GM12892 (cell line): ENCODE data around the gene DRAXIN.

Experiments
- POLR2A ChIP-seq: IDR thresholded peaks from 2 replicates; pipeline ENCODE4 v1.6.1; 2011; ENCODE audit warnings: low read depth, low read length, control low read depth
- POLR2AphosphoS5 ChIP-seq: IDR thresholded peaks from 2 replicates; pipeline ENCODE4 v1.6.1; 2011; ENCODE audit warnings: low read depth, low read length, control low read depth

DNA sequence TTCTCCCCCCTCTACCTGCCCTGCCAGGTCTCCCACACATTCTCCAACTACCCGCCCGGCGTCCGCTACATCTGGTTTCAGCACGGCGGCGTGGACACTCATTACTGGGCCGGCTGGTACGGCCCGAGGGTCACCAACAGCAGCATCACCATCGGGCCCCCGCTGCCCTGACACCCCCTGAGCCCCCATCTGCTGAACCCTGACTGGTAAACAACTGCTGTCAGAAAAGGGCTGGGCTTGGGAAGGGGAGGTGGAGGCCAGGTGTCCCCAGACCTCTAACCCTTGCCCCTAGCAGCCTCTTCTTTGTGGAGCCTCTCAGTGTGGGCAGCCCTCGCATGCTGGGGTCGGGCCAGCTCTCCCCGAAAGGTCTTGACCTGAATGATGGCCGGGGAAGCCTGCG, 30.4 kb upstream of the DRAXIN start:
- TF ChIP-seq POLR2A: no peak
- TF ChIP-seq POLR2AphosphoS5: no peak
